ENCODE measurements around the gene SLC16A13. TPM values are rescaled to one million over a fixed set of nuclear protein-coding genes. Genes with fewer than 3 reads are reported as not detected.

Gene SLC16A13
- total and polyA plus RNA-seq, 2 experiments from 2014 or later = 6.2 to 18.8 TPM

DNA sequence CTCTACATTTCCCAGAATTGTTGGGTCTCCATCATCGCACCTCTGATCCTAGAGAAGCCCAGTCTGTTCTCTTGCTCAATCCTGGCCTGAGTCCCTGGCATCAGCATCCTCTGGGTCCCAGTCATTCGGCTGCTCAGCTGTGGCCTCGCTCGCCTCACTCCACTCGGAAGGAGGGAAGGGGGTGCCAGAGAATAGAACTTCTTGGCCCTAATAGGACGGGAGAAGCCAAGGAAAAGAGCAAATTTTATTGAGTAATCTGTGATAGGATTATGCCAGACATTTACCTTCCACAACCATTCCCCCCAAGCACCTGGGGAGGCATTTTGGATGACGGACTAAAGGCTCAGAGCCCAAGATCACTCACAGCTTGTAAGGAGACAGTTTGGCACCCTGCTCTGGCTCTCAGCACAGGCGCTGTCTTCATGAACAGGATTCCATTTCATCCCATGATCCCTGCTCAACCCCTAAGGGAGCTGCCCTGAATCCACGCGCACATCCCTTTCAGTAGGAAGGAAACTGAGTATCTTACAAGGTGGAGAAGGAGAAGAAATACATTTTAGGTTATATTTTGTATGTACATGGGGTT lies 44.7 kb downstream of the SLC16A13 start:
- H3K79me2 ChIP-seq = no peaks in the 10 kb centered on the region
- TF ChIP-seq EZH2 (IDR thresholded peaks at IDR 0.05; ENCODE audit: borderline replicate concordance) = no peak
- no peak for TF ChIP-seq EZH2phosphoT487 (IDR thresholded peaks at IDR 0.05; ENCODE audit: low read depth, severe bottlenecking, unreplicated experiment)
- TF ChIP-seq, protein P1, sequence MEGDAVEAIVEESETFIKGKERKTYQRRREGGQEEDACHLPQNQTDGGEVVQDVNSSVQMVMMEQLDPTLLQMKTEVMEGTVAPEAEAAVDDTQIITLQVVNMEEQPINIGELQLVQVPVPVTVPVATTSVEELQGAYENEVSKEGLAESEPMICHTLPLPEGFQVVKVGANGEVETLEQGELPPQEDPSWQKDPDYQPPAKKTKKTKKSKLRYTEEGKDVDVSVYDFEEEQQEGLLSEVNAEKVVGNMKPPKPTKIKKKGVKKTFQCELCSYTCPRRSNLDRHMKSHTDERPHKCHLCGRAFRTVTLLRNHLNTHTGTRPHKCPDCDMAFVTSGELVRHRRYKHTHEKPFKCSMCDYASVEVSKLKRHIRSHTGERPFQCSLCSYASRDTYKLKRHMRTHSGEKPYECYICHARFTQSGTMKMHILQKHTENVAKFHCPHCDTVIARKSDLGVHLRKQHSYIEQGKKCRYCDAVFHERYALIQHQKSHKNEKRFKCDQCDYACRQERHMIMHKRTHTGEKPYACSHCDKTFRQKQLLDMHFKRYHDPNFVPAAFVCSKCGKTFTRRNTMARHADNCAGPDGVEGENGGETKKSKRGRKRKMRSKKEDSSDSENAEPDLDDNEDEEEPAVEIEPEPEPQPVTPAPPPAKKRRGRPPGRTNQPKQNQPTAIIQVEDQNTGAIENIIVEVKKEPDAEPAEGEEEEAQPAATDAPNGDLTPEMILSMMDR (IDR thresholded peaks at IDR 0.05; ENCODE audit: poor library complexity) = no peak
- no peaks in the 10 kb centered on the region for H3K36me3 ChIP-seq (replicated peaks; ENCODE audit: insufficient read depth, low read depth)
- DNase-seq (ENCODE audit: low spot score) = no peak
- H3K4me3 ChIP-seq = no peak overlapping the region
- no peaks in the 10 kb centered on the region for H3K4me1 ChIP-seq (ENCODE audit: insufficient read depth)
- no peaks in the 10 kb centered on the region for H3K27me3 ChIP-seq
- no peak overlapping the region for H3K4me2 ChIP-seq
- H3K9me2 ChIP-seq (replicated peaks; ENCODE audit: insufficient read depth) = no peaks in the 10 kb centered on the region
- H2AFZ ChIP-seq = no peak overlapping the region
- H4K20me1 ChIP-seq (ENCODE audit: insufficient read depth, poor library complexity, severe bottlenecking) = no peaks in the 10 kb centered on the region
- H3K9me3 ChIP-seq (ENCODE audit: low read depth) = no peaks in the 10 kb centered on the region
- 92% methylated on average over 10 of the region's 10 CpGs for WGBS (ENCODE audit: low lambda C conversion rate, missing lambda C conversion rate)
- H3K27ac ChIP-seq = no peak overlapping the region

GRCh38 chr17:7081341-7082062 lies 45.7 kb downstream of the SLC16A13 start:
- H3K36me3 ChIP-seq (replicated peaks; ENCODE audit: insufficient read depth, low read depth) = no peaks in the 10 kb centered on the region
- H3K27me3 ChIP-seq = no peaks in the 10 kb centered on the region
- H3K9me2 ChIP-seq (replicated peaks; ENCODE audit: insufficient read depth) = no peaks in the 10 kb centered on the region
- TF ChIP-seq, protein P1 (IDR thresholded peaks at IDR 0.05; ENCODE audit: poor library complexity) = no peak
- TF ChIP-seq EZH2phosphoT487 (IDR thresholded peaks at IDR 0.05; ENCODE audit: low read depth, severe bottlenecking, unreplicated experiment) (no peak), EZH2 (IDR thresholded peaks at IDR 0.05; ENCODE audit: borderline replicate concordance) (no peak)
- 93% methylated on average over 16 of the region's 16 CpGs for WGBS (ENCODE audit: low lambda C conversion rate, missing lambda C conversion rate)
- H3K4me3 ChIP-seq = no peak overlapping the region
- no peak overlapping the region for H2AFZ ChIP-seq
- H3K79me2 ChIP-seq = no peaks in the 10 kb centered on the region
- H3K27ac ChIP-seq = no peak overlapping the region
- DNase-seq (ENCODE audit: low spot score) = no peak
- no peaks in the 10 kb centered on the region for H4K20me1 ChIP-seq (ENCODE audit: insufficient read depth, poor library complexity, severe bottlenecking)
- H3K4me1 ChIP-seq (ENCODE audit: insufficient read depth) = no peaks in the 10 kb centered on the region
- no peaks in the 10 kb centered on the region for H3K9me3 ChIP-seq (ENCODE audit: low read depth)
- no peak overlapping the region for H3K4me2 ChIP-seq

DNA sequence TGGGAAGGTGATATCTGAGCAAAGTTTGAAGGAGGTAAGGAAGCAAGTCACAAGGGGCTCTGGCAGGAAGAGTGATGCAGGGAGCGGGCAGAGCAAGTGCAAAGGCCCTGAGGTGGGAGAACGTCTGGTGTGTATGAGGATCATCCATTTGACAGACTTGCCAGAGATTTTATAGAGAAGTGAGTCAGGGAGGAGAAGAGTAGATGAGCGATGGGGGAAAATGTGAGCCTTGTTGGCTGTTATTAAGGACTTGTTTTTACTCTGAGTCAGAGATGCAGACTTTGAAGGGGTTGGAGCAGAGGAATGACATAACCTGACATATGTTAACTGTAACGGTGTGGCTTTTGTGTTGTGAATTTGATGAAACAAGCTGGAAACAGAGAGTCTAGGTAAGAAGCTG lies 47.8 kb downstream of the SLC16A13 start:
- 88% methylated on average over 4 of the region's 4 CpGs for WGBS (ENCODE audit: low lambda C conversion rate, missing lambda C conversion rate)
- no peaks in the 10 kb centered on the region for H3K9me2 ChIP-seq (replicated peaks; ENCODE audit: insufficient read depth)
- no peaks in the 10 kb centered on the region for H3K27me3 ChIP-seq
- no peaks in the 10 kb centered on the region for H3K79me2 ChIP-seq
- no peak overlapping the region for H2AFZ ChIP-seq
- TF ChIP-seq, protein P1 (IDR thresholded peaks at IDR 0.05; ENCODE audit: poor library complexity) = no peak
- no peak for TF ChIP-seq EZH2phosphoT487 (IDR thresholded peaks at IDR 0.05; ENCODE audit: low read depth, severe bottlenecking, unreplicated experiment)
- no peak for TF ChIP-seq EZH2 (IDR thresholded peaks at IDR 0.05; ENCODE audit: borderline replicate concordance)
- no peaks in the 10 kb centered on the region for H3K36me3 ChIP-seq (replicated peaks; ENCODE audit: insufficient read depth, low read depth)
- DNase-seq (ENCODE audit: low spot score) = no peak
- H3K27ac ChIP-seq = no peak overlapping the region
- no peaks in the 10 kb centered on the region for H3K9me3 ChIP-seq (ENCODE audit: low read depth)
- H4K20me1 ChIP-seq (ENCODE audit: insufficient read depth, poor library complexity, severe bottlenecking) = no peaks in the 10 kb centered on the region
- H3K4me3 ChIP-seq = no peak overlapping the region
- peaks cover 6% of the 10 kb centered on the region for H3K4me1 ChIP-seq (ENCODE audit: insufficient read depth)
- H3K4me2 ChIP-seq = no peak overlapping the region

All from hepatocyte (in vitro differentiated cells).